Stimulated activated effector memory CD8-positive, alpha-beta T cell treated with anti-CD3 and anti-CD28 coated beads, Interleukin-12 subunit alpha, Interleukin-12 subunit beta, amount 100 ng/mL, for 72 hours (primary cell): ENCODE measurements around the gene RIC3.

ENCODE experiments used
- ATAC-seq: fragments of 150-1000 bp; cut with Tn5 transposase; 2 replicates; pipeline ENCODE4 v1.10.0; 2021
- DNase-seq, 2 donors: peaks; one replicate each; pipeline ENCODE4 v3.0.0; 2021 to 2022; ENCODE audit warnings: low spot score in 2 of 2
- H3K27ac Mint-ChIP-seq: one replicate; pipeline ENCODE4 v1.8.0; 2022; ENCODE audit warnings: mild to moderate bottlenecking, mixed read lengths
- H3K36me3 Mint-ChIP-seq: one replicate; pipeline ENCODE4 v1.8.0; 2022; ENCODE audit warnings: mild to moderate bottlenecking, mixed read lengths
- H3K4me1 Mint-ChIP-seq: one replicate; pipeline ENCODE4 v1.8.0; 2022; ENCODE audit warnings: mixed read lengths
- H3K4me3 Mint-ChIP-seq: one replicate; pipeline ENCODE4 v1.8.0; 2022; ENCODE audit warnings: mild to moderate bottlenecking, mixed read lengths
- H3K9me3 Mint-ChIP-seq: one replicate; pipeline ENCODE4 v1.8.0; 2022; ENCODE audit warnings: mixed read lengths

Gene RIC3

GRCh38 chr11:8138526-8138925 lies 30.3 kb downstream of the RIC3 start:
- ATAC-seq (no peak), DNase-seq (no peak)
- H3K4me1 Mint-ChIP-seq = no peaks in the 10 kb centered on the region
- no peak overlapping the region for H3K4me3 Mint-ChIP-seq
- no peaks in the 10 kb centered on the region for H3K9me3 Mint-ChIP-seq
- no peaks in the 10 kb centered on the region for H3K36me3 Mint-ChIP-seq
- H3K27ac Mint-ChIP-seq = no peak overlapping the region

GRCh38 chr11:8127447-8127846 lies 41.4 kb downstream of the RIC3 start:
- Mint-ChIP-seq H3K4me3 (no peak overlapping the region), H3K36me3 (no peaks in the 10 kb centered on the region), H3K4me1 (no peaks in the 10 kb centered on the region), H3K9me3 (no peaks in the 10 kb centered on the region), H3K27ac (no peak overlapping the region)
- DNase-seq = no peak
- ATAC-seq = no peak

- Mint-ChIP-seq H3K4me1 (no peaks in the 10 kb centered on the region), H3K4me3 (no peak overlapping the region), H3K9me3 (no peaks in the 10 kb centered on the region), H3K27ac (no peak overlapping the region), H3K36me3 (no peaks in the 10 kb centered on the region)
- DNase-seq = no peak
- ATAC-seq = no peak
Measured at GRCh38 chr11:8126649-8127289, 42.1 kb downstream of the RIC3 start.

GRCh38 chr11:8122173-8122764 lies 46.6 kb downstream of the RIC3 start:
- no peak for DNase-seq
- H3K4me3 Mint-ChIP-seq = no peak overlapping the region
- no peak overlapping the region for H3K27ac Mint-ChIP-seq
- H3K9me3 Mint-ChIP-seq = no peaks in the 10 kb centered on the region
- no peaks in the 10 kb centered on the region for H3K36me3 Mint-ChIP-seq
- ATAC-seq = no peak
- H3K4me1 Mint-ChIP-seq = no peaks in the 10 kb centered on the region

GRCh38 chr11:8111636-8112035 lies 57.2 kb downstream of the RIC3 start:
- ATAC-seq = no peak
- no peak for DNase-seq
- no peaks in the 10 kb centered on the region for H3K4me1 Mint-ChIP-seq
- no peaks in the 10 kb centered on the region for H3K36me3 Mint-ChIP-seq
- H3K4me3 Mint-ChIP-seq = no peak overlapping the region
- peaks cover 5% of the 10 kb centered on the region for H3K9me3 Mint-ChIP-seq
- H3K27ac Mint-ChIP-seq = no peak overlapping the region

- Mint-ChIP-seq H3K4me1 (no peaks in the 10 kb centered on the region), H3K9me3 (peaks cover 5% of the 10 kb centered on the region), H3K4me3 (no peak overlapping the region), H3K27ac (no peak overlapping the region), H3K36me3 (no peaks in the 10 kb centered on the region)
- ATAC-seq = no peak
- no peak for DNase-seq
Measured at GRCh38 chr11:8110396-8110795, 58.4 kb downstream of the RIC3 start.

- ATAC-seq (peak; percentile 37), DNase-seq (no peak)
- Mint-ChIP-seq H3K36me3 (no peaks in the 10 kb centered on the region), H3K4me3 (no peak overlapping the region), H3K4me1 (no peaks in the 10 kb centered on the region), H3K9me3 (peaks cover under 1% of the 10 kb centered on the region), H3K27ac (no peak overlapping the region)
Measured at GRCh38 chr11:8109675-8110074, 59.1 kb downstream of the RIC3 start.

- Mint-ChIP-seq H3K4me1 (no peaks in the 10 kb centered on the region), H3K9me3 (no peaks in the 10 kb centered on the region), H3K27ac (no peak overlapping the region), H3K4me3 (no peak overlapping the region), H3K36me3 (no peaks in the 10 kb centered on the region)
- ATAC-seq (no peak), DNase-seq (no peak)
Measured at GRCh38 chr11:8108421-8108820, 60.4 kb downstream of the RIC3 start.

- Mint-ChIP-seq H3K4me3 (no peak overlapping the region), H3K9me3 (no peaks in the 10 kb centered on the region), H3K27ac (no peak overlapping the region), H3K4me1 (no peaks in the 10 kb centered on the region), H3K36me3 (no peaks in the 10 kb centered on the region)
- DNase-seq (no peak), ATAC-seq (no peak)
Measured at GRCh38 chr11:8107642-8108041, 61.2 kb downstream of the RIC3 start.

GRCh38 chr11:8106679-8107078 lies 62.1 kb downstream of the RIC3 start:
- ATAC-seq = no peak
- no peaks in the 10 kb centered on the region for H3K9me3 Mint-ChIP-seq
- no peaks in the 10 kb centered on the region for H3K4me1 Mint-ChIP-seq
- DNase-seq = no peak
- no peaks in the 10 kb centered on the region for H3K36me3 Mint-ChIP-seq
- H3K4me3 Mint-ChIP-seq = no peak overlapping the region
- H3K27ac Mint-ChIP-seq = no peak overlapping the region

- H3K36me3 Mint-ChIP-seq = no peaks in the 10 kb centered on the region
- no peak for ATAC-seq
- no peak for DNase-seq
- H3K4me3 Mint-ChIP-seq = no peak overlapping the region
- no peak overlapping the region for H3K27ac Mint-ChIP-seq
- no peaks in the 10 kb centered on the region for H3K4me1 Mint-ChIP-seq
- no peaks in the 10 kb centered on the region for H3K9me3 Mint-ChIP-seq
Measured at GRCh38 chr11:8105666-8106065, 63.2 kb downstream of the RIC3 start.

- no peak overlapping the region for H3K27ac Mint-ChIP-seq
- no peak overlapping the region for H3K4me3 Mint-ChIP-seq
- DNase-seq = no peak
- H3K9me3 Mint-ChIP-seq = no peaks in the 10 kb centered on the region
- ATAC-seq = no peak
- H3K36me3 Mint-ChIP-seq = no peaks in the 10 kb centered on the region
- H3K4me1 Mint-ChIP-seq = no peaks in the 10 kb centered on the region
Measured at GRCh38 chr11:8105133-8105532, 63.7 kb downstream of the RIC3 start.

- Mint-ChIP-seq H3K4me3 (no peak overlapping the region), H3K36me3 (no peaks in the 10 kb centered on the region), H3K27ac (no peak overlapping the region), H3K4me1 (no peaks in the 10 kb centered on the region), H3K9me3 (no peaks in the 10 kb centered on the region)
- no peak for ATAC-seq
- DNase-seq = no peak
Measured at GRCh38 chr11:8103909-8104308, 64.9 kb downstream of the RIC3 start.

- H3K4me3 Mint-ChIP-seq = no peak overlapping the region
- no peaks in the 10 kb centered on the region for H3K36me3 Mint-ChIP-seq
- DNase-seq (no peak), ATAC-seq (no peak)
- H3K27ac Mint-ChIP-seq = no peak overlapping the region
- no peaks in the 10 kb centered on the region for H3K4me1 Mint-ChIP-seq
- no peaks in the 10 kb centered on the region for H3K9me3 Mint-ChIP-seq
Measured at GRCh38 chr11:8102965-8103364, 65.9 kb downstream of the RIC3 start.

- no peak for DNase-seq
- ATAC-seq = no peak
- H3K27ac Mint-ChIP-seq = no peak overlapping the region
Measured at GRCh38 chr11:8102296-8102915, 66.4 kb downstream of the RIC3 start.

GRCh38 chr11:8101421-8101820 lies 67.4 kb downstream of the RIC3 start:
- no peaks in the 10 kb centered on the region for H3K36me3 Mint-ChIP-seq
- no peak overlapping the region for H3K4me3 Mint-ChIP-seq
- DNase-seq (no peak), ATAC-seq (no peak)
- no peaks in the 10 kb centered on the region for H3K9me3 Mint-ChIP-seq
- H3K4me1 Mint-ChIP-seq = no peaks in the 10 kb centered on the region
- no peak overlapping the region for H3K27ac Mint-ChIP-seq

More at GRCh38 chr11:8102296-8102915, 66.4 kb downstream of the RIC3 start:
- no peaks in the 10 kb centered on the region for H3K36me3 Mint-ChIP-seq
- H3K4me1 Mint-ChIP-seq = no peaks in the 10 kb centered on the region
- no peak overlapping the region for H3K4me3 Mint-ChIP-seq
- H3K9me3 Mint-ChIP-seq = no peaks in the 10 kb centered on the region
